Epithelial cell of prostate (primary cell): ENCODE data around the gene MLH3.
A peak's percentile ranks its signal among the peaks of the same experiment; 100 is the strongest.

Source experiments
- DNase-seq: peaks from one replicate; pipeline ENCODE4 v3.0.0-alpha.2; 2011; ENCODE audit warnings: low read depth, low spot score
- H3K27ac ChIP-seq: fragments of 450-650 bp; 2 replicates; pipeline ENCODE4 v1.5.1; 2017; ENCODE audit warnings: mild to moderate bottlenecking

The MLH3 gene

DNA sequence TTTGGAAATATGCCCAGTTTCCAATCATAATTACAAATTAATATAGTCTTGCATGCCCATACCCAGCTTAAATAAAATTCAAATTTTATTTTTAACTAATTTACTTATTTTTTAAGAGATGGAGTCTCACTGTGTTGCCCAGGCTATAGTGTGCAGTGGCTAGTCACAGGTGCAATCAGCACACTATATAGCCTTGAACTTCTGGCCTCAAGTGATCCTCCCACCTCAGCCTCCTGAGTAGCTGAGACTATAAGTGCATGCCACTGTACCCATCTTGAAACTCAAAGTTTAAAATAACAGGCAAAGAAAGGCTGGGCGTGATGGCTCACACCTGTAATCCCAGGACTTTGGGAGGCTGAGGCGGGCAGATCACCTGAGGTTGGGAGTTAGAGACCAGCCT lies 10.3 kb downstream of the MLH3 start:
- DNase-seq: no peak
- no peak overlapping the region for H3K27ac ChIP-seq

- no peak overlapping the region for H3K27ac ChIP-seq
- no peak for DNase-seq
These were observed 10.8 kb downstream of the MLH3 start for GRCh38 chr14:75040507-75040906.

DNA sequence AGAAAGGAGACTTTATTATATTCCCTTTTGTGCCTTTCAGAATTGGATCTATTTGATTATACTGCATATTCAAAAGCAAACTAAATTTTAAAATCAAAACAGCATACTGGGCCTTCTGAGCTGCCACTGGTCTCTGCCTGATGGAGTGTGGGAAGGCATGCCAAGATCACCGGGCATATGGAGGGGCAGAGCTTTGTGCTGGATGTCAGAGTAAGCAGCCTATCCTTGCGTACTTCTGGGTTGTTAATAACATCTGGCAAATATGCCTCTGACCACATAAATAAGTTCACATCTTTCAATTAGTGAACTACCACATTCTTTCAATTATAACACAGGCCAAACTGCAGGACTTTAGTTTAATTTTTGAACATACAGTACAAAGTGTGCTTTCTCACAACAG lies 18.3 kb downstream of the MLH3 start:
- DNase-seq: no peak

GRCh38 chr14:75030147-75030546 lies 21.1 kb downstream of the MLH3 start:
- DNase-seq: no peak

More for the DNA sequence above, 18.3 kb downstream of the MLH3 start:
- H3K27ac ChIP-seq: no peak overlapping the region

DNA sequence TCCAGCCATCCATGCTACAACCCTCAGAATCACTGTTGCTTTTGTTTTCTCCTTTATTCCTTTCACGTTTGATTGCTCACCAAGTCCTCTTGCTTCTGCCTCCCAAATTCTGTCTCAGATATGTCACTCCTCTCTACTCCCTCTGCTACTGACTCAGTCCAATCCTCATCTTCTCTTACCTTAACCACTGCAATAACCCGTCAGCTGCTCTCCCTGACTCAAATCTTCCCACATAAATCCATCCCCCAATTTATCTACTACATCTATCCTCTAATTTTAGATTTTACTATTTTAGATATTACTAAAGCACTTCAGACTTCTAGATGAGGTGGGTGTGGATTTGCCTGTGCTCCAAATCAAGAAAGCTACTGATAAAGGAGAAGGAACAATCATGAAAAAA lies 25.4 kb downstream of the MLH3 start:
- no peak for DNase-seq
- no peak overlapping the region for H3K27ac ChIP-seq

More at GRCh38 chr14:75030147-75030546, 21.1 kb downstream of the MLH3 start:
- H3K27ac ChIP-seq: no peak overlapping the region

- DNase-seq: no peak
- peak overlapping the region; percentile 18 for H3K27ac ChIP-seq
These were observed 26.2 kb downstream of the MLH3 start for GRCh38 chr14:75025082-75025481.

GRCh38 chr14:75023108-75023507 lies 28.2 kb downstream of the MLH3 start:
- H3K27ac ChIP-seq: no peak overlapping the region
- DNase-seq: no peak

- no peak overlapping the region for H3K27ac ChIP-seq
- no peak for DNase-seq
These were observed 28.6 kb downstream of the MLH3 start for GRCh38 chr14:75022655-75023054.

GRCh38 chr14:75018694-75019093 lies 32.6 kb downstream of the MLH3 start:
- DNase-seq: no peak
- H3K27ac ChIP-seq: no peak overlapping the region

- no peak overlapping the region for H3K27ac ChIP-seq
- no peak for DNase-seq
These were observed 34.5 kb downstream of the MLH3 start for GRCh38 chr14:75016815-75017214.

- DNase-seq: no peak
- H3K27ac ChIP-seq: no peak overlapping the region
These were observed 35.8 kb downstream of the MLH3 start for GRCh38 chr14:75015496-75015895.

DNA sequence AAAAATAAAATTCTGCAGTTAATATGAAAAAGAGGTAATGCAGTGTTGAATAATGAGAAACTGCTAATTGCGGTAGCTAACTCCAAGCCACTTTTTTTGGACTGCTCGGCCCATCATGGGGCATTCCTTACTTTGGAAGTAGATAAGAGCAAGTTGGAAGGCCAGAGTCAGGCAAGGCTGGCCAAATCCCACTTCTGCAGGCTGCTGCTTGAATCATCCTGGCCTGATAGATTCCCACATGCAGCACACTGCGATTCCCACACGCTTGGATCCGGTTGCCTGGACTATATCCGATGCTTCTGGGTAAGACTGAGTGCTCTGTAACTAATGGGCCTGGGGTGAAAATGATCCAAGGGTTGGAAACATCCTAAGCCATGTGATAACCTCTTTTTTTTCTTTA lies 38.0 kb downstream of the MLH3 start:
- no peak overlapping the region for H3K27ac ChIP-seq
- DNase-seq: no peak

DNA sequence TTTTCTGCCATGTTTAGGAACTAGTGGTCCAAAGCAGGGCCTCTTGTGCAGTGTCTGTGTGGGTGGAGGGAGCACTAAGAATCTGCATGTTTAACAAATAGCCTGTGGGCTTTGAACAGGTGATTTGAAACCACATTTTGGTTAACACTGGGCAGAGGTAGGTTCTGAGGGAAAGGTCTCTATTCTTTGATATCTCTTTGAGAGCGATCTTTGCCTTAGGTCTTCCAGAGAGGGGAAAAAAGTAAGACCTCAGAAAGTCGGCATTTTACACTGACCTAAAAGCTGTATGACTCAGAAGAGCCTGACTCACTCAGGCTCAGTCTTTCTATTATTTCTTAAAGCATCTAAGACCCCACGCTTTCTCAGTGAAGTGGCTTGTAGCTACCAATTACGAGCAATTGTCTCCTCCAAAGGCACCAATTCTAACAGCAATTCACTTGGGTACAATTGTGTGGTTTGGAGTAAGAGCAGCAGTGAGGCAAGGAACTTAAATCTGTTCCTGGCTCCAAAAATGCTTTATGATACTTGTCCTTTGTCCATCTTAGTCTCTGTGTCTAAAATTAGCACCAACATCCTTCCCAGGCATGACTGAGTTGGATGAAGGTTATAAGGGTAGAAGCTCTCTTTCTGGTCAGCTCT lies 39.8 kb downstream of the MLH3 start:
- no peak for DNase-seq
- H3K27ac ChIP-seq: no peak overlapping the region

GRCh38 chr14:75010472-75011093 lies 40.7 kb downstream of the MLH3 start:
- no peak for DNase-seq
- no peak overlapping the region for H3K27ac ChIP-seq

DNA sequence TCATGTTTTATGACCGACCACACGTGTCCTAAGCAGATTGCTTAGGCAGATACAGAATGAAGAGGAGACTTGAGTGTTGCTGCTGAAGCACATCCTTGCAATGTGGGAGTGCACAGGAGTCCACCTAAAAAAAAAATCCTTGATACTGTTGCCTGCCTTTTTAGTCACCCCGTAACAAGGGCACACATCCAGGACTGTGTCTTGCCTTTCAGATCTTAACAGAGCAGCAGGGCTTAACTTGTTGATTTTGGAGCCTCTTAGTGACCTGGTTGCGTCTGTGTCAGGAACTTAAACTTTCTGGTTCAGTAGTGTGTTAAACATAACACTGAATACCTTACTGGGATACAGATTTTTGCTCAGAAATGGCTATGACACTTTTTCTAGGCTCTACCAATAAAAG lies 42.1 kb downstream of the MLH3 start:
- no peak for DNase-seq

GRCh38 chr14:75005357-75005756 lies 45.9 kb downstream of the MLH3 start:
- DNase-seq: no peak

More for the DNA sequence above, 42.1 kb downstream of the MLH3 start:
- no peak overlapping the region for H3K27ac ChIP-seq

GRCh38 chr14:75003250-75004027 lies 47.8 kb downstream of the MLH3 start:
- H3K27ac ChIP-seq: peak overlapping the region; percentile 80
- no peak for DNase-seq

More at GRCh38 chr14:75005357-75005756, 45.9 kb downstream of the MLH3 start:
- peak overlapping the region; percentile 21 for H3K27ac ChIP-seq

- peak; percentile 83 for DNase-seq
These were observed 48.6 kb downstream of the MLH3 start, which contains the start of gene EIF2B2 for GRCh38 chr14:75002392-75003249. Gene EIF2B2 (plus strand): TSS chr14:75002921. CDS start chr14:75002991, 70 bp downstream.

DNA sequence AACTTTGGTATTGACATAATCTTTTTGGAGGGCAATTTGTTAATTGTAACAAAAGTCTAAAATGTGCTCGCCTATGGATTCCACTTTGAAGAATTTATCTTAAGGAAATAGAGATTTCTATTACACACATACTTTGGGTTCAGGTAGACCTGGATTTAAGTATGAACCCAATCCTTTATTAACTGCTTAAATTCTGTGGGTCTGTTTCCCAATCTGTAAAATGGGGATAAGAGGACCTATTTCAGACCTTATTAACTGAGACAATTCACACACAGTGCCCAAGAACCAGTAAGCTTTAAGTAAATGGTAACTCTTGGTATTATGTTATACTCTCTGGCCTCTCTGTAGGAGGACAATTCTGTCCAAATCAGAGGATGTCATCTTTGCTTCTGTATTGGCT lies 49.4 kb downstream of the MLH3 start:
- H3K27ac ChIP-seq: peak overlapping the region; percentile 80
- DNase-seq: no peak

More at GRCh38 chr14:75002392-75003249, 48.6 kb downstream of the MLH3 start, which contains the start of gene EIF2B2:
- peak within 1 kb of the TSS; percentile 80 for H3K27ac ChIP-seq

DNA sequence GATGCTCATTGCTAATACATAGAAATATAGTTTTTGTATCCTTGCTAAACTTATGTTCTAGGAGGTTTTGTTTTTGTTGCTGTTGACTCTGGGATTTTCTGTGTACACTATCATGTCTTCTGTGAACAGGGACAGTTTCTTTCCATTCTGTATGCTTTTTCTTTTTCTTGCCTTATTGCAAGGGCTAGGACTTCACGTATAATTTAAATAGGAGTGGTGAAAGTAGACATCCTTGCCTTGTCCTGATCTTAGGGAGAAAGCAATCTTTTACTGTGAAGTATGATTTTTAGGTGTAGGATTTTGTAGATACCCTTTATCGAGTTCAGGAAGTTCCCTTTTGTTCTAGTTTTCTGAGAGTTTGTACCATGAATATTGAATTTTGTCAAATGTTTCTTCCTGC lies 50.0 kb downstream of the MLH3 start:
- no peak overlapping the region for H3K27ac ChIP-seq
- DNase-seq: no peak
